Measurements from ENCODE around the gene DENND1A. TPM values are rescaled to one million over a fixed set of nuclear protein-coding genes. Genes with fewer than 3 reads are reported as not detected.
"Not testable (repeated sequence)": the region's sequence is repeated elsewhere in the genome, so short reads cannot be mapped to it uniquely, and the experiment has no call there.

Gene DENND1A
- total RNA-seq, 4 donors from 2014 or later = 37.1 to 55.3 (median 50.0) TPM

DNA sequence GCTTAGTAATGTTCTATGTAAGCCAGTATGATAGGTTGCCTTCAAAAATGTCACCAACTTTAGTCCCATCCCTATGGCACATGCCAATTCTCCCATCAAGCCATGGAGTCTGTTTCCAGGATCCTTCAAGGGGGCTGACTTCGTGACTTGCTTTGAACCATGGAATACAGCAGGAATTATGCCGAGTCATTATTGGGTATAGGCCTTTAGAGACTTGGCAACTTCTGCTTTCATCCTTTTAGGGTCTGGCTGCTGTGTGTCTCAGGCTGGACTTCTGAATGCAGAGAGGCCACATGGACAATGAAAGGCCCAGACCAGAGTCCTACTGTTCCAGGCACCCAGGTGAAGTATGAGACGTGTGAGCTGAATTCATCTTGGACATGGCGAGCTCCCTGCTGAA lies 109.8 kb downstream of the DENND1A start:
- no peaks in the 10 kb centered on the region for H3K9me3 ChIP-seq
- TF ChIP-seq, protein P1, sequence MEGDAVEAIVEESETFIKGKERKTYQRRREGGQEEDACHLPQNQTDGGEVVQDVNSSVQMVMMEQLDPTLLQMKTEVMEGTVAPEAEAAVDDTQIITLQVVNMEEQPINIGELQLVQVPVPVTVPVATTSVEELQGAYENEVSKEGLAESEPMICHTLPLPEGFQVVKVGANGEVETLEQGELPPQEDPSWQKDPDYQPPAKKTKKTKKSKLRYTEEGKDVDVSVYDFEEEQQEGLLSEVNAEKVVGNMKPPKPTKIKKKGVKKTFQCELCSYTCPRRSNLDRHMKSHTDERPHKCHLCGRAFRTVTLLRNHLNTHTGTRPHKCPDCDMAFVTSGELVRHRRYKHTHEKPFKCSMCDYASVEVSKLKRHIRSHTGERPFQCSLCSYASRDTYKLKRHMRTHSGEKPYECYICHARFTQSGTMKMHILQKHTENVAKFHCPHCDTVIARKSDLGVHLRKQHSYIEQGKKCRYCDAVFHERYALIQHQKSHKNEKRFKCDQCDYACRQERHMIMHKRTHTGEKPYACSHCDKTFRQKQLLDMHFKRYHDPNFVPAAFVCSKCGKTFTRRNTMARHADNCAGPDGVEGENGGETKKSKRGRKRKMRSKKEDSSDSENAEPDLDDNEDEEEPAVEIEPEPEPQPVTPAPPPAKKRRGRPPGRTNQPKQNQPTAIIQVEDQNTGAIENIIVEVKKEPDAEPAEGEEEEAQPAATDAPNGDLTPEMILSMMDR (IDR thresholded peaks at IDR 0.05) = no peak
- TF ChIP-seq POLR2A (IDR thresholded peaks at IDR 0.05) = no peak
- H3K36me3 ChIP-seq = no peaks in the 10 kb centered on the region
- H3K27ac ChIP-seq = no peak overlapping the region
- no peak overlapping the region for H3K4me3 ChIP-seq
- DNase-seq = no peak
- no peaks in the 10 kb centered on the region for H3K4me1 ChIP-seq
- no peaks in the 10 kb centered on the region for H3K27me3 ChIP-seq

DNA sequence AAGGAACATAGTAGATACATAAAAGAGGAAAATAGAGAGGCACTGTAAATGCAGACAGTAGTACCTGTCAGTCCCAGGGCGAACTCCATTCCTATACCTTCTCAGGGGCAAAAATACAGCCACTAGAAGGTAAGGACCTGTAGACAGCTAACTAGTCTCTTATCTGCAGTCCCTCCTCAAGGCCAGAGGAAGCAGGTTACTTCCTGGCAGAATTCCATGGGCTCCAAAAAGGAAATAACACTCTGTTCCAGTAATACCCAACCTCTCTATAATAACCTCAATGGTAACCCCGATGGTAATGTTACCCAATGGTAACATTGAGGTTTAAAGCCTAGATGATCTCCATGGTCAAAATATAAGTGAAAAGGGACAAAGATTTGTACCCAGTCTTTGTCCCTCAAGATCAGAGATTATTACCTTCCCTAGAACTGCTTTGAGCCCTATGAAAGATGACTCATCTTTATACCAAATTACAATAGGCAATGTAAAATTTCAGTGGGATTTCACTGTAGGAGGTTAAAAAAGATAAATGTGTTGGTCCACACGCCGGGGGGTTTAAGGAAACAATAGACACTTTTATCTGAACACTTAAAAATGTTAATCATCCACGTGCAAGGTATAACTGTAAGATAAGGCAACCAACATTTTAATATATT lies 113.0 kb downstream of the DENND1A start:
- Histone ChIP-seq H3K27me3 (no peaks in the 10 kb centered on the region), H3K36me3 (no peaks in the 10 kb centered on the region), H3K27ac (no peak overlapping the region), H3K4me1 (no peaks in the 10 kb centered on the region), H3K9me3 (no peaks in the 10 kb centered on the region), H3K4me3 (no peak overlapping the region)
- TF ChIP-seq, protein P1 (IDR thresholded peaks at IDR 0.05) = no peak
- TF ChIP-seq POLR2A (IDR thresholded peaks at IDR 0.05) = no peak
- DNase-seq = no peak

DNA sequence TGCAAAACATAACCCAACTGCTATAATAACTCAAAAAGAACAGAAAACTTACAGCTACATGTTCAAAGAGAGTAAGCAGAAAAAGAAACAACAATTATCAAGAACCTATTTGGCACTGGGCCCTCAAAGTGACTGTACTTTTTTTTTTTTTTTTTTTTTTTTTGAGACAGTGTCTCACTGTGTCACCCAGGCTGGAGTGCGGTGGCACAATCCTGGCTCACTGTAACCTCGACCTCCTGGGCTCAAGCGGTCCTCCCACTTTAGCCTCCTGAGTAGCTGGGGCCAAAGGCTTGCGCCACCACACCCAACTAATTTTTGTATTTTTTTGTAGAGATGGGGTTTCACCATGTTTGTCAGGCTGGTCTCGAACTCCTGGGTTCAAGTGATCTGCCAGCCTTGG lies 114.1 kb downstream of the DENND1A start:
- DNase-seq, H3K9me3 ChIP-seq, H3K4me3 ChIP-seq: not testable (repeated sequence)

DNA sequence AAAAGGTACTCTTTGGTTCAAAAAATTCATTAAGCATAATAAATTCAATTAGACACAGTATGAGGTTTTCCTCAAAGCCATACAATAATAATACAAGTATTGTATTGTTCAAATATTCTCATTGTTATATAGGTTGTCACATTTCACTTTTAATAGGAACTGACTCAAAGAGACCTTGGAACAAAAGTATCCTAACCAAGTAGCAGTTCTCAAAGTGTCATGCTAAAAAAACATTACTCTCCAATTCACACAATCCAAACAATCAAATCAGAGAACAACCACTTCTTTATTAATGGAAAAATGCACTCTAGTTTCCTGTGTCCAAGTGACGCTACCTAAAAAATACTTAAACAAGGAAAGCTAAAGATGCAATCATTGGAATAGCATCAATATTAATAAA lies 115.4 kb downstream of the DENND1A start:
- no peak for TF ChIP-seq POLR2A (IDR thresholded peaks at IDR 0.05)
- TF ChIP-seq, protein P1 (IDR thresholded peaks at IDR 0.05) = no peak
- DNase-seq = no peak
- H3K27me3 ChIP-seq = no peaks in the 10 kb centered on the region
- H3K27ac ChIP-seq = no peak overlapping the region
- H3K9me3 ChIP-seq = no peaks in the 10 kb centered on the region
- no peaks in the 10 kb centered on the region for H3K36me3 ChIP-seq
- no peak overlapping the region for H3K4me3 ChIP-seq
- no peaks in the 10 kb centered on the region for H3K4me1 ChIP-seq

More for the DNA sequence above, 114.1 kb downstream of the DENND1A start:
- not testable (repeated sequence) for H3K4me1 ChIP-seq, H3K27me3 ChIP-seq, H3K36me3 ChIP-seq, H3K27ac ChIP-seq

DNA sequence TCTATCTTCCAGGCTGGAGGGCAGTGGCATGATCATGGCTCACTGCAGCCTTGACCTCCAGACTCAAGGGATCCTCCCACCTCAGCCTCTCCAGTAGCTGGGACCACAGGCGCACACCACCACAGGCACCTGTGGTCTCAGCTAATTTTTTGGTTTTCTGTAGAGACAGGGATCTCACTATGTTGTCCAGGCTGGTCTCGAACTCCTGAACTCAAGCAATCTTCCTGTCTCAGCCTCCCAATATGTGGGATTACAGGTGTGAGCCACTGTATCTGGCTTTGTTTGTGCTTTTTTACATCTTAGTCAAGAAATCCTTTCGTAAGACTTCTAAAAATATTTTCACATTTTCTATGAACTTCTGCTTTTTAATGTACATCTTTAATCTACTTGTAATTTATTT lies 116.9 kb downstream of the DENND1A start:
- TF ChIP-seq, protein P1 (IDR thresholded peaks at IDR 0.05) = no peak
- no peak for TF ChIP-seq POLR2A (IDR thresholded peaks at IDR 0.05)
- Histone ChIP-seq H3K27me3 (no peaks in the 10 kb centered on the region), H3K4me3 (no peak overlapping the region), H3K36me3 (no peaks in the 10 kb centered on the region), H3K4me1 (no peaks in the 10 kb centered on the region), H3K9me3 (no peaks in the 10 kb centered on the region), H3K27ac (no peak overlapping the region)
- no peak for DNase-seq

DNA sequence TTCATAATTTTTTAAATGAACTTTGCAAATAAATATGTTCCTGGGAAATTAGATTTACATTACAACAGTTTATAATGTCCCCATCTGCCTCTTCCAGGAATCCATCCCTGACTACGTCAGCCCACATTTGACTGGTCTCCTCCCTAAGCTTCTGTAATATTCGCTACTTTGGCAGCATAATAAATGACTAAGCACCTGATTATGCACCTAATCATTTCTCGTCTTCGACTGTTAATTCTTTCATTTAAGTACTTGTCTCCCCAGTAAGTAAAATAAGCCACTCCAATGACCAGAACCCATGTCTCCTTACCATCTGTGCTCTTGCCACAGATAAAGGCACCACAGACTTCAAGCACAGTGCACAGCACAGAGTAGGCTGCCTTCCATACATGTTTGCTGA lies 122.7 kb downstream of the DENND1A start:
- Histone ChIP-seq H3K4me3 (no peak overlapping the region), H3K27me3 (no peaks in the 10 kb centered on the region), H3K36me3 (no peaks in the 10 kb centered on the region), H3K9me3 (no peaks in the 10 kb centered on the region), H3K27ac (no peak overlapping the region), H3K4me1 (no peaks in the 10 kb centered on the region)
- no peak for DNase-seq
- no peak for TF ChIP-seq POLR2A (IDR thresholded peaks at IDR 0.05)
- TF ChIP-seq, protein P1 (IDR thresholded peaks at IDR 0.05) = no peak
